GM23338 (cell line): Measurements from ENCODE around the gene EZH2. TPM values are rescaled to one million over a fixed set of nuclear protein-coding genes. Genes with fewer than 3 reads are reported as not detected.

Experiments used
- ATAC-seq: fragments of 200-7000 bp; cut with Tn5 transposase; 3 replicates; pipeline ENCODE4 v1.9.1; 2020
- DNase-seq: peaks from one replicate; pipeline ENCODE4 v3.0.0-alpha.2; 2015; ENCODE audit warnings: low spot score
- H2AFZ ChIP-seq: fragments of 200-600 bp; sonication (generic); 2 replicates; pipeline ENCODE4 v1.8.0; 2016; ENCODE audit warnings: antibody characterized with exemption, mild to moderate bottlenecking, moderate library complexity
- H3F3A ChIP-seq: fragments of 200-600 bp; sonication (generic); replicated peaks from 2 replicates; pipeline ENCODE4 v1.8.0; 2017; ENCODE audit warnings: antibody characterized with exemption, mixed run types, low read depth
- H3K27ac ChIP-seq: fragments of 200-600 bp; sonication (generic); 2 replicates; pipeline ENCODE4 v1.6.1; 2016; ENCODE audit warnings: low read depth
- H3K27me3 ChIP-seq: fragments of 200-600 bp; sonication (generic); 2 replicates; pipeline ENCODE4 v1.8.0; 2016; ENCODE audit warnings: mild to moderate bottlenecking, mixed run types, moderate library complexity; ENCODE audit not compliant: insufficient read depth
- H3K36me3 ChIP-seq: fragments of 200-600 bp; sonication (generic); 2 replicates; pipeline ENCODE4 v1.8.0; 2016; ENCODE audit warnings: mild to moderate bottlenecking; ENCODE audit not compliant: insufficient read depth
- H3K4me1 ChIP-seq: fragments of 200-600 bp; sonication (generic); 2 replicates; pipeline ENCODE4 v1.8.0; 2016; ENCODE audit warnings: mild to moderate bottlenecking, moderate library complexity; ENCODE audit not compliant: insufficient read depth
- H3K4me2 ChIP-seq: fragments of 200-600 bp; sonication (generic); 2 replicates; pipeline ENCODE4 v1.7.1; 2017; ENCODE audit warnings: mixed run types
- H3K4me3 ChIP-seq: fragments of 200-600 bp; sonication (generic); 2 replicates; pipeline ENCODE4 v1.6.1; 2016; ENCODE audit warnings: mixed run types
- H3K79me2 ChIP-seq: fragments of 200-600 bp; sonication (generic); replicated peaks from 2 replicates; pipeline ENCODE4 v1.8.0; 2017; ENCODE audit warnings: mild to moderate bottlenecking; ENCODE audit not compliant: insufficient read depth
- H3K9me2 ChIP-seq: fragments of 200-600 bp; sonication (generic); 2 replicates; pipeline ENCODE4 v1.8.0; 2017; ENCODE audit not compliant: insufficient read depth
- H4K20me1 ChIP-seq: fragments of 200-600 bp; sonication (generic); replicated peaks from 2 replicates; pipeline ENCODE4 v1.8.0; 2017; ENCODE audit warnings: mild to moderate bottlenecking; ENCODE audit not compliant: insufficient read depth
- H3K27ac Mint-ChIP-seq: 2 replicates; pipeline ENCODE4 v1.8.0; 2020; ENCODE audit warnings: inconsistent platforms, mild to moderate bottlenecking, moderate library complexity, mixed read lengths
- H3K27me3 Mint-ChIP-seq: 3 replicates; pipeline ENCODE4 v1.8.0; 2022; ENCODE audit warnings: low read depth, mild to moderate bottlenecking, moderate library complexity, mixed read lengths, inconsistent platforms; ENCODE audit not compliant: insufficient read depth, poor library complexity
- H3K36me3 Mint-ChIP-seq: 3 replicates; pipeline ENCODE4 v1.8.0; 2021; ENCODE audit warnings: low read depth, mild to moderate bottlenecking, inconsistent platforms, moderate library complexity, mixed read lengths
- H3K4me1 Mint-ChIP-seq: 3 replicates; pipeline ENCODE4 v1.8.0; 2020; ENCODE audit warnings: mild to moderate bottlenecking, inconsistent platforms, mixed read lengths
- H3K4me3 Mint-ChIP-seq: 3 replicates; pipeline ENCODE4 v1.8.0; 2021; ENCODE audit warnings: moderate library complexity, mild to moderate bottlenecking, inconsistent platforms, mixed read lengths
- H3K9me3 Mint-ChIP-seq: 3 replicates; pipeline ENCODE4 v1.8.0; 2020; ENCODE audit warnings: moderate library complexity, mild to moderate bottlenecking, inconsistent platforms, mixed read lengths
- NANOG ChIP-seq: IDR thresholded peaks from 2 replicates; pipeline ENCODE4 v1.6.1; 2016; ENCODE audit warnings: antibody characterized with exemption, borderline replicate concordance
- ZNF331 ChIP-seq: fragments of 250-450 bp; sonication (Bioruptor Pico); IDR thresholded peaks from 2 replicates; pipeline ENCODE4 v1.5.0; 2020; ENCODE audit warnings: low read depth, mild to moderate bottlenecking, moderate library complexity
- polyA plus RNA-seq: library from polyadenylated mRNA; unstranded; fragments of >200 nt; fragmentation: Nextera tagmentation; extraction: Ambion mirVana; gene quantifications from 2 replicates; pipeline ENCODE4 v1.2.1, GENCODE V29; 2016
- small RNA-seq: library from RNA; depleted of rRNA; stranded (forward); fragments of <200 nt; gene quantifications from one replicate; pipeline ENCODE3, GENCODE V24; 2014; ENCODE audit warnings: low replicate concordance
- total RNA-seq: library from RNA; depleted of rRNA; stranded (reverse); fragments of >200 nt; shearing (Covaris generic); gene quantifications from 2 replicates; pipeline ENCODE4 v1.2.3, GENCODE V29; 2014; rRNA removed

EZH2 gene
- total and polyA plus RNA-seq, 2 experiments from 2014 or later = 33.9 to 38.6 TPM

GRCh38 chr7:148761499-148762278 is 122.4 kb downstream of the EZH2 start:
- Mint-ChIP-seq H3K4me1 (no peaks in the 10 kb centered on the region), H3K27me3 (peaks cover 2% of the 10 kb centered on the region), H3K9me3 (no peaks in the 10 kb centered on the region), H3K36me3 (peaks cover 33% of the 10 kb centered on the region), H3K4me3 (no peak overlapping the region), H3K27ac (no peak overlapping the region)
- TF ChIP-seq ZNF331 (no peak), NANOG (no peak)
- no peaks in the 10 kb centered on the region for H3K27me3 ChIP-seq
- no peak for ATAC-seq
- no peaks in the 10 kb centered on the region for H4K20me1 ChIP-seq
- no peaks in the 10 kb centered on the region for H3K9me2 ChIP-seq
- no peaks in the 10 kb centered on the region for H3F3A ChIP-seq
- H3K4me2 ChIP-seq = no peak overlapping the region
- no peak overlapping the region for H3K27ac ChIP-seq
- H3K79me2 ChIP-seq = no peaks in the 10 kb centered on the region
- H3K4me1 ChIP-seq = no peaks in the 10 kb centered on the region
- no peak overlapping the region for H2AFZ ChIP-seq
- H3K4me3 ChIP-seq = no peak overlapping the region
- peaks cover 1% of the 10 kb centered on the region; the same call in 1 of the 2 replicates for H3K36me3 ChIP-seq
- no peak for DNase-seq

Small RNA genes lying within 50 kb of the gene (small RNA-seq; reads per million reads assigned to genes)
- gene RF00017 = not detected
- not detected for gene RN7SL569P
- not detected for gene RNU7-20P

Other genes with a start within 250 kb of the EZH2 start
- gene CUL1, start 185.4 kb downstream of the EZH2 start, total RNA-seq = 63.3 and 71.3 TPM in 2 replicates
- 29.0 and 35.6 TPM in 2 replicates for gene CUL1, start 185.4 kb downstream of the EZH2 start, polyA plus RNA-seq
- gene PDIA4, start 144.2 kb upstream of the EZH2 start, total RNA-seq = 326 and 332 TPM in 2 replicates
- gene PDIA4, start 144.2 kb upstream of the EZH2 start, polyA plus RNA-seq = 194 and 196 TPM in 2 replicates
- 18.4 and 19.8 TPM in 2 replicates for gene ZNF786, start 206.4 kb upstream of the EZH2 start, total RNA-seq
- 6.1 and 7.1 TPM in 2 replicates for gene ZNF786, start 206.4 kb upstream of the EZH2 start, polyA plus RNA-seq
- 4.3 and 5.0 TPM in 2 replicates for gene ZNF425, start 242.0 kb upstream of the EZH2 start, total RNA-seq
- 3.0 and 4.3 TPM in 2 replicates for gene ZNF425, start 242.0 kb upstream of the EZH2 start, polyA plus RNA-seq